IMR-90 (cell line): ENCODE data around the gene TBCD.

Source experiments
- CEBPB ChIP-seq: IDR thresholded peaks from 2 replicates; pipeline ENCODE4 v1.6.1; 2012; ENCODE audit warnings: low read depth, low read length, improper control_type of control experiment
- CHD1 ChIP-seq: IDR thresholded peaks from 2 replicates; pipeline ENCODE4 v1.6.1; 2012; ENCODE audit warnings: low read depth, low read length, improper control_type of control experiment
- ELK1 ChIP-seq: fragments of 150-350 bp; IDR thresholded peaks from 2 replicates; pipeline ENCODE4 v1.6.1; 2016; ENCODE audit warnings: low read depth, mild to moderate bottlenecking, low read length, moderate library complexity, borderline replicate concordance
- FOS ChIP-seq: fragments of 150-350 bp; IDR thresholded peaks from 2 replicates; pipeline ENCODE4 v1.6.1; 2016; ENCODE audit warnings: low read depth, low read length
- MAFK ChIP-seq: IDR thresholded peaks from 2 replicates; pipeline ENCODE4 v1.6.1; 2012; ENCODE audit warnings: low read depth, low read length, improper control_type of control experiment
- MAZ ChIP-seq: IDR thresholded peaks from 2 replicates; pipeline ENCODE4 v1.6.1; 2012; ENCODE audit warnings: low read depth, mild to moderate bottlenecking, low read length, improper control_type of control experiment, moderate library complexity, borderline replicate concordance
- MXI1 ChIP-seq: IDR thresholded peaks from 2 replicates; pipeline ENCODE4 v1.6.1; 2012; ENCODE audit warnings: low read depth, mild to moderate bottlenecking, low read length, moderate library complexity, borderline replicate concordance
- POLR2A ChIP-seq: IDR thresholded peaks from 2 replicates; pipeline ENCODE4 v1.6.1; 2012; ENCODE audit warnings: mild to moderate bottlenecking, low read depth, low read length
- RFX5 ChIP-seq: IDR thresholded peaks from 2 replicates; pipeline ENCODE4 v1.8.0; 2012; ENCODE audit warnings: low read depth, mild to moderate bottlenecking, low read length, moderate library complexity
- SMC3 ChIP-seq: fragments of 150-350 bp; IDR thresholded peaks from 2 replicates; pipeline ENCODE4 v1.6.1; 2016; ENCODE audit warnings: low read depth, mild to moderate bottlenecking, antibody characterized with exemption, low read length, moderate library complexity
- TF ChIP-seq, protein P1 (sequence below): conservative IDR thresholded peaks from 2 replicates; pipeline ENCODE4 v1.5.1; 2012; ENCODE audit warnings: mild to moderate bottlenecking, low read depth, low read length, improper control_type of control experiment
- TF ChIP-seq, protein P2 (sequence below): fragments of 150-350 bp; IDR thresholded peaks from 2 replicates; pipeline ENCODE4 v1.6.1; 2017; ENCODE audit warnings: mild to moderate bottlenecking, antibody characterized with exemption, low read length, low read depth

GRCh38 chr17:82808921-82809905 is 57.3 kb downstream of the TBCD start:
- TF ChIP-seq POLR2A (no peak), MAZ (no peak), CEBPB (no peak), CHD1 (no peak), SMC3 (no peak), MAFK (no peak), RFX5 (no peak), ELK1 (no peak), FOS (no peak), MXI1 (no peak)
- TF ChIP-seq, protein P1, sequence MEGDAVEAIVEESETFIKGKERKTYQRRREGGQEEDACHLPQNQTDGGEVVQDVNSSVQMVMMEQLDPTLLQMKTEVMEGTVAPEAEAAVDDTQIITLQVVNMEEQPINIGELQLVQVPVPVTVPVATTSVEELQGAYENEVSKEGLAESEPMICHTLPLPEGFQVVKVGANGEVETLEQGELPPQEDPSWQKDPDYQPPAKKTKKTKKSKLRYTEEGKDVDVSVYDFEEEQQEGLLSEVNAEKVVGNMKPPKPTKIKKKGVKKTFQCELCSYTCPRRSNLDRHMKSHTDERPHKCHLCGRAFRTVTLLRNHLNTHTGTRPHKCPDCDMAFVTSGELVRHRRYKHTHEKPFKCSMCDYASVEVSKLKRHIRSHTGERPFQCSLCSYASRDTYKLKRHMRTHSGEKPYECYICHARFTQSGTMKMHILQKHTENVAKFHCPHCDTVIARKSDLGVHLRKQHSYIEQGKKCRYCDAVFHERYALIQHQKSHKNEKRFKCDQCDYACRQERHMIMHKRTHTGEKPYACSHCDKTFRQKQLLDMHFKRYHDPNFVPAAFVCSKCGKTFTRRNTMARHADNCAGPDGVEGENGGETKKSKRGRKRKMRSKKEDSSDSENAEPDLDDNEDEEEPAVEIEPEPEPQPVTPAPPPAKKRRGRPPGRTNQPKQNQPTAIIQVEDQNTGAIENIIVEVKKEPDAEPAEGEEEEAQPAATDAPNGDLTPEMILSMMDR, result no peak
- TF ChIP-seq, protein P2, sequence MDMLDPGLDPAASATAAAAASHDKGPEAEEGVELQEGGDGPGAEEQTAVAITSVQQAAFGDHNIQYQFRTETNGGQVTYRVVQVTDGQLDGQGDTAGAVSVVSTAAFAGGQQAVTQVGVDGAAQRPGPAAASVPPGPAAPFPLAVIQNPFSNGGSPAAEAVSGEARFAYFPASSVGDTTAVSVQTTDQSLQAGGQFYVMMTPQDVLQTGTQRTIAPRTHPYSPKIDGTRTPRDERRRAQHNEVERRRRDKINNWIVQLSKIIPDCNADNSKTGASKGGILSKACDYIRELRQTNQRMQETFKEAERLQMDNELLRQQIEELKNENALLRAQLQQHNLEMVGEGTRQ, result no peak
